Measurements from ENCODE around the gene EMP1.

DNA sequence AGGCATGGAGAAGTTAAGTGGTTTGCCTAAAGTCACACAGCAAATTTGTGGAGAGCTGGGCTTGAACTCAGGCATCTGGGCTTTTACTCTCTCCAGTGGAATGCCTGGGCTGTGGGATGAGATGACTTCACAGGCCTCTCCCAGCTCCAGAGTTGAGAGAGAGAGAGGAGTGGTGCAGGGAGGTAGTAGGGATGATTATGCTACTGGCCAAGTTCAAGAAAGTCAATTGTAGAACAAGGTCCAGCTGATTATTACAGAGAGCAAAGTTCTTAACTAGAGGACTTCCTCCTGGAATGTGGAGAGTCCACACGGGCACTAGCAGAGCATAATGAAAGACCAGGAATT lies 769 bp upstream of the EMP1 start:
- TF ChIP-seq, protein P1, sequence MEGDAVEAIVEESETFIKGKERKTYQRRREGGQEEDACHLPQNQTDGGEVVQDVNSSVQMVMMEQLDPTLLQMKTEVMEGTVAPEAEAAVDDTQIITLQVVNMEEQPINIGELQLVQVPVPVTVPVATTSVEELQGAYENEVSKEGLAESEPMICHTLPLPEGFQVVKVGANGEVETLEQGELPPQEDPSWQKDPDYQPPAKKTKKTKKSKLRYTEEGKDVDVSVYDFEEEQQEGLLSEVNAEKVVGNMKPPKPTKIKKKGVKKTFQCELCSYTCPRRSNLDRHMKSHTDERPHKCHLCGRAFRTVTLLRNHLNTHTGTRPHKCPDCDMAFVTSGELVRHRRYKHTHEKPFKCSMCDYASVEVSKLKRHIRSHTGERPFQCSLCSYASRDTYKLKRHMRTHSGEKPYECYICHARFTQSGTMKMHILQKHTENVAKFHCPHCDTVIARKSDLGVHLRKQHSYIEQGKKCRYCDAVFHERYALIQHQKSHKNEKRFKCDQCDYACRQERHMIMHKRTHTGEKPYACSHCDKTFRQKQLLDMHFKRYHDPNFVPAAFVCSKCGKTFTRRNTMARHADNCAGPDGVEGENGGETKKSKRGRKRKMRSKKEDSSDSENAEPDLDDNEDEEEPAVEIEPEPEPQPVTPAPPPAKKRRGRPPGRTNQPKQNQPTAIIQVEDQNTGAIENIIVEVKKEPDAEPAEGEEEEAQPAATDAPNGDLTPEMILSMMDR (IDR thresholded peaks at IDR 0.05 in 8 of 11, conservative IDR thresholded peaks at IDR 0.05 in 3 of 11): no peak
- no peak for TF ChIP-seq POLR2A (IDR thresholded peaks at IDR 0.05)
- no peak for TF ChIP-seq POLR2AphosphoS5 (IDR thresholded peaks at IDR 0.05)
